Lung (tissue), 13 donors: ENCODE data around the gene MUC3A. TPM values are rescaled to one million over a fixed set of nuclear protein-coding genes. Genes with fewer than 3 reads are reported as not detected.

ENCODE experiments used
- ATAC-seq: fragments of 200-7000 bp; cut with Tn5 transposase; one replicate; pipeline ENCODE4 v1.9.1; 2020; ENCODE audit warnings: moderate number of reproducible peaks; ENCODE audit not compliant: insufficient read depth, low FRiP score
- DNase-seq, 3 donors: peaks; one replicate each; pipeline ENCODE4 v3.0.0-alpha.2; 2013 to 2017
- H3K27ac ChIP-seq, 2 donors: one replicate each; pipeline ENCODE4 v1.5.1; 2013; ENCODE audit warnings: mild to moderate bottlenecking in 2 of 2, moderate library complexity in 2 of 2, control low read depth in 1 of 2, inconsistent platforms in 1 of 2, low read depth in 1 of 2, low read length in 1 of 2
- H3K27me3 ChIP-seq, 3 donors: one replicate each; pipeline ENCODE4 v1.5.1; 2013; ENCODE audit warnings: low read length in 2 of 3; ENCODE audit not compliant: control insufficient read depth in 3 of 3, insufficient read depth in 3 of 3
- H3K36me3 ChIP-seq, 4 donors: one replicate each; pipeline ENCODE4 v1.5.1; 2013; ENCODE audit warnings: low read length in 4 of 4, mild to moderate bottlenecking in 1 of 4, moderate library complexity in 1 of 4; ENCODE audit not compliant: control insufficient read depth in 4 of 4, insufficient read depth in 4 of 4
- H3K4me1 ChIP-seq, 5 donors: one replicate each; pipeline ENCODE4 v1.5.1; 2013; ENCODE audit warnings: low read length in 5 of 5, mild to moderate bottlenecking in 2 of 5, moderate library complexity in 1 of 5; ENCODE audit not compliant: control insufficient read depth in 5 of 5, insufficient read depth in 5 of 5
- H3K4me3 ChIP-seq: one replicate; pipeline ENCODE4 v1.5.1; 2013; ENCODE audit warnings: mild to moderate bottlenecking, control low read depth, moderate library complexity
- H3K9ac ChIP-seq, 2 donors: one replicate each; pipeline ENCODE4 v1.5.1; 2013; ENCODE audit warnings: low read length in 2 of 2, control low read depth in 1 of 2; ENCODE audit not compliant: insufficient read depth in 1 of 2
- H3K9me3 ChIP-seq, 4 donors: one replicate each; pipeline ENCODE4 v1.5.1; 2013; ENCODE audit warnings: low read length in 3 of 4, mild to moderate bottlenecking in 1 of 4, moderate library complexity in 1 of 4; ENCODE audit not compliant: control insufficient read depth in 4 of 4, insufficient read depth in 3 of 4
- CTCF ChIP-seq: IDR thresholded peaks from 2 replicates; pipeline ENCODE4 v1.5.1; 2012; ENCODE audit warnings: mild to moderate bottlenecking; ENCODE audit errors: control extremely low read depth, extremely low read depth
- WGBS, 2 donors: extraction: QIAGEN DNeasy Blood & Tissue Kit; methylation state at CpG; one replicate each; pipeline ENCODE4 v1.1.7; 2013; 5-methylcytosine and 5-hydroxymethylcytosine counted together
- polyA plus RNA-seq, 2 donors: library from polyadenylated mRNA; stranded (reverse); fragments of 200-250 nt; gene quantifications; one replicate each; pipeline ENCODE4 v1.2.1, GENCODE V29; 2013
- small RNA-seq: library from RNA; depleted of rRNA; stranded (forward); fragments of <200 nt; gene quantifications from one replicate; pipeline ENCODE3, GENCODE V24; 2014; ENCODE audit warnings: low replicate concordance
- total RNA-seq, 2 donors: library from RNA; depleted of rRNA in 1 of 2; stranded (reverse); fragments of >200 nt in 1 of 2; gene quantifications; one replicate each; pipeline ENCODE4 v1.2.1, GENCODE V29; 2014 to 2021
- donor health status: control.
- donor health status: control.
- donor health status: Bipolar disorder and iron deficiency.
- donor health status: healthy.
- donor health status: DM: yes; HTN: yes; CAD: no.

MUC3A gene
- total and polyA plus RNA-seq, 4 donors: 0.53 to 5.5 (median 1.5) TPM

- Histone ChIP-seq H3K27ac (no peak overlapping the region), H3K4me3 (no peak overlapping the region), H3K36me3 (no peaks in the 10 kb centered on the region), H3K9ac (no peak overlapping the region), H3K27me3 (no peaks in the 10 kb centered on the region), H3K4me1 (peaks cover 0 to 9% (median 2%) of the 10 kb centered on the region in 5 donors), H3K9me3 (peaks cover 0 to 2% (median 0%) of the 10 kb centered on the region in 4 donors)
- no peak for DNase-seq
- ATAC-seq: no peak
- no peak for TF ChIP-seq CTCF
- WGBS, 2 donors: 90 to 93% methylated on average over 6 of the region's 6 CpGs
Observed at GRCh38 chr7:101012931-101013330, 63.6 kb downstream of the MUC3A start.

- Histone ChIP-seq H3K9me3 (peaks cover 0 to 2% (median 0%) of the 10 kb centered on the region in 4 donors), H3K4me1 (peaks cover 0 to 9% (median 2%) of the 10 kb centered on the region in 5 donors), H3K27ac (no peak overlapping the region), H3K4me3 (no peak overlapping the region), H3K27me3 (no peaks in the 10 kb centered on the region), H3K9ac (no peak overlapping the region), H3K36me3 (no peaks in the 10 kb centered on the region)
- 79 to 81% methylated on average over 8 of the region's 8 CpGs for WGBS, 2 donors
- no peak for ATAC-seq
- no peak for DNase-seq
- TF ChIP-seq CTCF: no peak
Observed at GRCh38 chr7:101015626-101016025, 66.3 kb downstream of the MUC3A start.

GRCh38 chr7:101017064-101017777 is 67.9 kb downstream of the MUC3A start:
- Histone ChIP-seq H3K9me3 (peaks cover 0 to 2% (median 0%) of the 10 kb centered on the region in 4 donors), H3K9ac (no peak overlapping the region), H3K4me3 (no peak overlapping the region), H3K36me3 (no peaks in the 10 kb centered on the region), H3K27me3 (no peaks in the 10 kb centered on the region), H3K27ac (peak overlapping the region; percentile 52 to 62), H3K4me1 (peaks cover 0 to 9% (median 2%) of the 10 kb centered on the region in 5 donors)
- DNase-seq (peak; percentile 85 to 88 (median 86)), ATAC-seq (peak; percentile 73)
- WGBS, 2 donors: 1 to 3% methylated on average over 28 to 29 of the region's 29 CpGs
- TF ChIP-seq CTCF: no peak

Small RNA genes lying within 50 kb of the gene (small RNA-seq; reads per million reads assigned to genes)
- not detected for gene RN7SL549P
- not detected for gene RPS29P15

Other genes with a start within 250 kb of the MUC3A start
- 10 to 100 TPM; 20.3 to 30.1 TPM for gene POP7, start 243.4 kb upstream of the MUC3A start, total RNA-seq
- gene POP7, start 243.4 kb upstream of the MUC3A start, polyA plus RNA-seq: 10 to 100 TPM; 36.5 to 50.6 TPM
- not detected for gene EPO, start 229.1 kb upstream of the MUC3A start, total RNA-seq
- gene EPO, start 229.1 kb upstream of the MUC3A start, polyA plus RNA-seq: under 1 TPM in 1 of 2 donors, not detected in 1; 0.10 TPM
- under 1 TPM in 1 of 2 donors, not detected in 1; 0.03 TPM for gene ZAN, start 215.9 kb upstream of the MUC3A start, total RNA-seq
- gene ZAN, start 215.9 kb upstream of the MUC3A start, polyA plus RNA-seq: not detected
- gene EPHB4, start 122.0 kb upstream of the MUC3A start, total RNA-seq: 10 to 100 TPM; 55.2 to 64.2 TPM
- gene EPHB4, start 122.0 kb upstream of the MUC3A start, polyA plus RNA-seq: 10 to 100 TPM; 21.7 to 45.7 TPM
- 10 to 100 TPM; 28.5 to 49.1 TPM for gene SLC12A9, start 96.8 kb upstream of the MUC3A start, total RNA-seq
- gene SLC12A9, start 96.8 kb upstream of the MUC3A start, polyA plus RNA-seq: 10 to 100 TPM; 29.2 to 52.6 TPM
- 10 to 100 TPM; 43.5 to 81.8 TPM for gene TRIP6, start 82.1 kb upstream of the MUC3A start, total RNA-seq
- gene TRIP6, start 82.1 kb upstream of the MUC3A start, polyA plus RNA-seq: 10 to 100 TPM; 41.4 to 61.2 TPM
- 100 to 1,000 TPM in 1 of 2 donors, 10 to 100 TPM in 1; 58.5 to 120 TPM for gene SRRT, start 74.4 kb upstream of the MUC3A start, total RNA-seq
- 10 to 100 TPM; 76.1 to 79.8 TPM for gene SRRT, start 74.4 kb upstream of the MUC3A start, polyA plus RNA-seq
- 1 to 10 TPM; 1.5 to 5.8 TPM for gene UFSP1, start 59.8 kb upstream of the MUC3A start, total RNA-seq
- gene UFSP1, start 59.8 kb upstream of the MUC3A start, polyA plus RNA-seq: 1 to 10 TPM; 5.2 to 6.2 TPM
- gene ACHE, start 53.6 kb upstream of the MUC3A start, total RNA-seq: 1 to 10 TPM; 7.2 to 8.2 TPM
- gene ACHE, start 53.6 kb upstream of the MUC3A start, polyA plus RNA-seq: 1 to 10 TPM; 2.6 to 6.2 TPM
- gene MUC12, start 20.0 kb downstream of the MUC3A start, total RNA-seq: 1 to 10 TPM; 2.0 to 5.5 TPM
- 1 to 10 TPM; 1.4 to 3.7 TPM for gene MUC12, start 20.0 kb downstream of the MUC3A start, polyA plus RNA-seq
- gene MUC17, start 70.5 kb downstream of the MUC3A start, total RNA-seq: not detected
- gene MUC17, start 70.5 kb downstream of the MUC3A start, polyA plus RNA-seq: not detected
- gene TRIM56, start 135.9 kb downstream of the MUC3A start, total RNA-seq: 10 to 100 TPM; 32.6 to 56.6 TPM
- gene TRIM56, start 135.9 kb downstream of the MUC3A start, polyA plus RNA-seq: 10 to 100 TPM; 14.4 to 15.7 TPM
- gene SERPINE1, start 177.6 kb downstream of the MUC3A start, total RNA-seq: 10 to 100 TPM; 18.6 to 55.4 TPM
- 100 to 1,000 TPM in 1 of 2 donors, 10 to 100 TPM in 1; 12.4 to 436 TPM for gene SERPINE1, start 177.6 kb downstream of the MUC3A start, polyA plus RNA-seq
- 10 to 100 TPM; 42.7 to 74.7 TPM for gene AP1S1, start 204.9 kb downstream of the MUC3A start, total RNA-seq
- 10 to 100 TPM; 54.9 to 66.9 TPM for gene AP1S1, start 204.9 kb downstream of the MUC3A start, polyA plus RNA-seq
- 1 to 10 TPM in 1 of 2 donors, under 1 TPM in 1; 0.55 to 1.4 TPM for gene VGF, start 216.0 kb downstream of the MUC3A start, total RNA-seq
- under 1 TPM; 0.08 to 0.29 TPM for gene VGF, start 216.0 kb downstream of the MUC3A start, polyA plus RNA-seq
- gene NAT16, start 230.8 kb downstream of the MUC3A start, total RNA-seq: not detected
- gene NAT16, start 230.8 kb downstream of the MUC3A start, polyA plus RNA-seq: under 1 TPM in 1 of 2 donors, not detected in 1; 0.01 TPM